Psoas muscle (tissue), 8 donors: ENCODE results near the gene SLIT3. TPM values are rescaled to one million over a fixed set of nuclear protein-coding genes. Genes with fewer than 3 reads are reported as not detected.

Source experiments
- ATAC-seq, 4 donors: fragments of 200-7000 bp; cut with Tn5 transposase; one replicate each; pipeline ENCODE4 v1.9.1; 2020; ENCODE audit warnings: moderate library complexity in 3 of 4, mild to moderate bottlenecking in 2 of 4
- DNase-seq, 2 donors: peaks; one replicate each; pipeline ENCODE4 v3.0.0-alpha.2; 2020
- H3K27ac ChIP-seq: fragments of 200-600 bp; one replicate; pipeline ENCODE4 v1.8.0; 2022
- H3K27me3 ChIP-seq, 3 donors: fragments of 200-600 bp in 1 of 3; one replicate each; pipeline versions ENCODE4 v1.6.1 to v1.8.0; 2013 to 2022; ENCODE audit warnings: low read length in 2 of 3, mild to moderate bottlenecking in 2 of 3, moderate library complexity in 1 of 3; ENCODE audit not compliant: insufficient read depth in 3 of 3
- H3K36me3 ChIP-seq, 2 donors: fragments of 200-600 bp in 1 of 2; one replicate each; pipeline versions ENCODE4 v1.6.1 to v1.8.0; 2013 to 2022; ENCODE audit warnings: low read depth in 1 of 2, mild to moderate bottlenecking in 1 of 2, moderate library complexity in 1 of 2; ENCODE audit not compliant: insufficient read depth in 1 of 2
- H3K4me1 ChIP-seq: fragments of 200-600 bp; one replicate; pipeline ENCODE4 v1.8.0; 2022
- H3K4me3 ChIP-seq: fragments of 200-600 bp; one replicate; pipeline ENCODE4 v1.8.0; 2022; ENCODE audit warnings: mild to moderate bottlenecking
- H3K9me3 ChIP-seq: fragments of 200-600 bp; one replicate; pipeline ENCODE4 v1.8.0; 2022
- WGBS, 3 donors: extraction: QIAGEN DNeasy Blood & Tissue Kit; methylation state at CpG; one replicate each; pipeline versions ENCODE4 v1.1.6 to v1.1.7; 2013; 5-methylcytosine and 5-hydroxymethylcytosine counted together
- intact Hi-C, 2 donors: fragments of 100-400 bp; cut with DNase I; formaldehyde crosslinking; loops; one replicate each; pipeline versions ENCODE4 v1.11.0 to v1.14.2; 2022
- polyA plus RNA-seq, 3 donors: library from polyadenylated mRNA; stranded (reverse); fragments of 200-250 nt; gene quantifications; one replicate each; pipeline ENCODE4 v1.2.3, GENCODE V29; 2013
- total RNA-seq, 4 donors: library from RNA; stranded (reverse); fragmentation: NEBNext Ultra II Directional in 2 of 4; extraction: Animal tissue kit (Norgen Biotek cat#: 25700) in 2 of 4; gene quantifications; one replicate each; pipeline versions ENCODE4 v1.2.1 to v1.2.4, GENCODE V29; 2021 to 2023
- TF ChIP-seq, protein P1 (sequence below): fragments of 200-600 bp; IDR thresholded peaks from one replicate; pipeline ENCODE4 v1.8.0; 2022; ENCODE audit warnings: antibody characterized with exemption
- donor health status: healthy with polysubstance abuse.
- donor health status: DM: no; HTN: no; CAD: no; lungs with moderate emphysema.
- donor health status: Bipolar disorder and iron deficiency.
- donor health status: healthy.
- donor health status: DM: yes; HTN: yes; CAD: no.
- donor health status: DM: no; HTN: no; CAD: no.
- donor health status: DM: no; HTN: no; CAD: no.
- donor health status: DM: yes; HTN: yes; CAD: no.

The SLIT3 gene
- total and polyA plus RNA-seq, 7 donors, result 0.81 to 5.9 (median 2.1) TPM

DNA sequence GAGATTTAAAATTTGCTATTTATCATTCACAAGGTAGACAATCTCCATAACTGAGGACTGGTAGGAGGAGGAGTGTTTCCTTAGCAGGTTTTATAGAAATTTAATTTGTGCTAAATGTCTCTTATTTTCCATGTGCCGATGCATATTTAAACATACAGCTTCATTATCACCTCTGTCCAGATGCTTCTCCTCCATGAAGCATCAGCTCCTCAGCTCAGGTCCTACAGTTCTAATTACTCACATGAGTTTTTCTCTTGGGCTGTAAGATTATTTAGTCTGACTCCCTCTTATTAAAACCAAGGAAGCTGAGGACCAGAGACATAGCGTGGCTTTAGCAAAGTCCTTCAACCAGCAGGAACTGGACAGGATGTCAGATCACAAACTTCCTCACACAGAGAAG lies 421.6 kb downstream of the SLIT3 start:
- TF ChIP-seq, protein P1, sequence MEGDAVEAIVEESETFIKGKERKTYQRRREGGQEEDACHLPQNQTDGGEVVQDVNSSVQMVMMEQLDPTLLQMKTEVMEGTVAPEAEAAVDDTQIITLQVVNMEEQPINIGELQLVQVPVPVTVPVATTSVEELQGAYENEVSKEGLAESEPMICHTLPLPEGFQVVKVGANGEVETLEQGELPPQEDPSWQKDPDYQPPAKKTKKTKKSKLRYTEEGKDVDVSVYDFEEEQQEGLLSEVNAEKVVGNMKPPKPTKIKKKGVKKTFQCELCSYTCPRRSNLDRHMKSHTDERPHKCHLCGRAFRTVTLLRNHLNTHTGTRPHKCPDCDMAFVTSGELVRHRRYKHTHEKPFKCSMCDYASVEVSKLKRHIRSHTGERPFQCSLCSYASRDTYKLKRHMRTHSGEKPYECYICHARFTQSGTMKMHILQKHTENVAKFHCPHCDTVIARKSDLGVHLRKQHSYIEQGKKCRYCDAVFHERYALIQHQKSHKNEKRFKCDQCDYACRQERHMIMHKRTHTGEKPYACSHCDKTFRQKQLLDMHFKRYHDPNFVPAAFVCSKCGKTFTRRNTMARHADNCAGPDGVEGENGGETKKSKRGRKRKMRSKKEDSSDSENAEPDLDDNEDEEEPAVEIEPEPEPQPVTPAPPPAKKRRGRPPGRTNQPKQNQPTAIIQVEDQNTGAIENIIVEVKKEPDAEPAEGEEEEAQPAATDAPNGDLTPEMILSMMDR, result no peak
- Histone ChIP-seq H3K9me3 (no peaks in the 10 kb centered on the region), H3K4me1 (no peaks in the 10 kb centered on the region), H3K27me3 (peaks cover 0 to 3% (median 0%) of the 10 kb centered on the region in 3 donors), H3K36me3 (no peaks in the 10 kb centered on the region), H3K27ac (no peak overlapping the region), H3K4me3 (no peak overlapping the region)
- intact Hi-C loops, result no loop called here
- 86 to 89% (median 86%) methylated on average over 2 of the region's 2 CpGs for WGBS, 3 donors
- no peak for DNase-seq
- no peak for ATAC-seq

DNA sequence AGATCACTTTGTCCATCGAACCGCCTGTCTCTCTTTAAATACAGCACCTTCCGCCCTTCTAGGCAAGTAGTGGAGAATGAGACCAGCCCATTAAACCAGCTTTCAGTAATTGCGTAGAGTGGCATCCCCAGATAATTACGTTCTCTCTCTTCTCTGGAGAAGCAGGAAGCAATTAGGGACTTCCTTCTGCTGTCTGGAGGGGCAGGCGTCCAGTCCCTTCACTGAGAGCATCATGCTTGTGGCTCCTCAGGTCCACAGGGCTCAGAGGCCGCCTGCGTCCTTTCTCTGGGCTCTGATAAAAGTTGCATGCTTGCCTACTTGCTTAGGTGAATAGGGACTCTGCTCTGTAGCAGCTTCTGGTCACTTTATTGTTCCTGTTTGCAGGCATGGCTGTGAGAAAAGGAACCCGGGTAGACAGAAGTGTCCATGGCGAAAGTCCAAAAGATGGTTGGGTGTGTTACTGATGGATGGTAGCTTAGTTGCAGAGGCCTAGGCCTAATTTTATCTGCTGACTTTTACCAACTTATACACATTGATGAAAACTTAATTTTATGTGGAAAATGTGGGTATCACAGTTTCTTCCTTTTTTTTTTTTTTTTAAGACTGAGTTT lies 422.7 kb downstream of the SLIT3 start:
- Histone ChIP-seq H3K36me3 (no peaks in the 10 kb centered on the region), H3K4me1 (no peaks in the 10 kb centered on the region), H3K9me3 (no peaks in the 10 kb centered on the region), H3K27ac (no peak overlapping the region), H3K27me3 (peaks cover 0 to 3% (median 0%) of the 10 kb centered on the region in 3 donors), H3K4me3 (no peak overlapping the region)
- intact Hi-C loops, result no loop called here
- no peak for ATAC-seq
- WGBS, 3 donors, result 61 to 65% (median 61%) methylated on average over 10 of the region's 10 CpGs
- TF ChIP-seq, protein P1, result no peak
- DNase-seq, result no peak

DNA sequence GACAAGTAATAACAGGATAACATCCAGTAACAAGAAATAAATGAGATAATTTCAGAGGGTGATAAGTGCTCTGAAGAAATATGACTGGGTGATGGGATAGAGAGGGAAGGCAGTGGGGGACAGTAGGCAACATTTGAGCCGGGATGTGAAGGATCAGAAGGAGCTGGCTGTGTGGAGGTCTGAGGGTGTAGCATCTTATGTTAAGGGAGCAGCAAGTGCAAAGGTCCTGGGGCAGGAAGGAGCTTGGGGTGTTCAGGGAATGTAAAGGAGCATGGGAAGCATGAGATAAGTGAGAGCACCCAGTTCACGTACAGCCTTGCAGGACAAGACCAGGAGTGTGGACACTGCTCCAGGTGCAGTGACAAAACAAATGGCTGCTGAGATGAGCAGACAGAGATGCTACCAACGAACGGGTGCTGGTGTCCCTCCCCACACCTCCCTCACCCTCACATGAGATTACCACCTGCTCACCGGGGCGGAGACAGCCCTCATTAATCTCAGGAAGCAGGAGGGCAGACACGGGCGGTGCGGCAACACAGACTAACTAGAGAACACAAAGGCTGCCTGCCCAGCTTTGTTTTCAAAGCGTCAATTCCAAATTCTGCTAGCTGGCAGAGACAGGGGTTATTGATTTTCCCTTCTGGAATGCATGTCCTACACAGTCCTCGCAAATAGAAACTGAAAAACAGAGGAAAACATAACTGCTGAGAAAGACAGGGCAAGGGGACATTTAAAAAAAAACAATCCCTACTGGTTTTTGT lies 423.6 kb downstream of the SLIT3 start:
- intact Hi-C loops, result no loop called here
- peaks cover 0 to 3% (median 0%) of the 10 kb centered on the region in 3 donors for H3K27me3 ChIP-seq
- TF ChIP-seq, protein P1, result no peak
- 20 to 22% (median 20%) methylated on average over 11 of the region's 11 CpGs for WGBS, 3 donors
- no peak overlapping the region for H3K27ac ChIP-seq
- DNase-seq (no peak), ATAC-seq (no peak)
- no peaks in the 10 kb centered on the region for H3K36me3 ChIP-seq
- H3K9me3 ChIP-seq, result no peaks in the 10 kb centered on the region
- no peak overlapping the region for H3K4me3 ChIP-seq
- H3K4me1 ChIP-seq, result no peaks in the 10 kb centered on the region

DNA sequence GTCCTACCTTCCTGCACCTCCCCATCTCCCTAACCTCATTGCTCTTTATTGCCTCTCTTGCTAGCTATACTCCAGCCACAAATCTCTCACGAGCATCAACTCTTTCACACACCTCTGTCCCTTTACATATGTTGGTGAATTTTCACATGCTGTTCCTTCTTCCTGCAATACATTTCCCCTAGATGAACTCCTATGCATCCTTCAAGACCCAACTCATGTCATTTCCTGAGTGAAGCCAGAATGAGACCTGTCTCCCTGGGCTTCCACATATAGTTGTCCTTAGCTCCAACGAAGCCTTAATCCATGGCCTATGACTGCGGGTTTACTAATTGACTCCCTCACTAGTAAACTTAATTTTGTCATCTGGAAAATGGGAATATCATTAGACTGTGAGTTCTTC lies 424.5 kb downstream of the SLIT3 start:
- intact Hi-C loops, result no loop called here
- Histone ChIP-seq H3K36me3 (no peaks in the 10 kb centered on the region), H3K4me3 (no peak overlapping the region), H3K9me3 (no peaks in the 10 kb centered on the region), H3K4me1 (no peaks in the 10 kb centered on the region), H3K27me3 (no peaks in the 10 kb centered on the region), H3K27ac (no peak overlapping the region)
- 91 to 94% (median 91%) methylated on average over 3 of the region's 3 CpGs for WGBS, 3 donors
- DNase-seq (no peak), ATAC-seq (no peak)
- TF ChIP-seq, protein P1, result no peak
